ENCODE measurements around the gene DPP6. TPM values are rescaled to one million over a fixed set of nuclear protein-coding genes. Genes with fewer than 3 reads are reported as not detected.

The DPP6 gene
- total RNA-seq, 1 experiment from 2014 or later, result not detected

- BruUV-seq (replicated peaks), result no TSS peak
- no peak for DNase-seq
- ChIA-PET CTCF (no interaction called here), POLR2A (ENCODE audit: unreplicated experiment) (no interaction called here)
- no peaks in the 10 kb centered on the region for H3K36me3 ChIP-seq (ENCODE audit: low read depth)
- H3K4me2 ChIP-seq, result no peak overlapping the region
- H3F3A ChIP-seq (ENCODE audit: insufficient read depth, low read depth), result no peaks in the 10 kb centered on the region
- TF ChIP-seq EZH2 (IDR thresholded peaks at IDR 0.05; ENCODE audit: low read depth) (no peak), CTCF (conservative IDR thresholded peaks at IDR 0.05) (no peak)
- H3K79me2 ChIP-seq (ENCODE audit: low read depth), result no peaks in the 10 kb centered on the region
- intact Hi-C loops (cut with micrococcal nuclease; ENCODE audit: unreplicated experiment), result no loop called here
- H2AFZ ChIP-seq, result no peak overlapping the region
- H3K27me3 ChIP-seq (ENCODE audit: insufficient read depth, low read depth), result peaks cover 54% of the 10 kb centered on the region
- H3K9me3 ChIP-seq (ENCODE audit: insufficient read depth, low read depth), result no peaks in the 10 kb centered on the region
- H3K9me2 ChIP-seq (ENCODE audit: insufficient read depth), result no peaks in the 10 kb centered on the region; the same call in 1 of the 2 replicates
- H3K27ac ChIP-seq, result no peak overlapping the region
- H4K20me1 ChIP-seq (ENCODE audit: insufficient read depth), result no peaks in the 10 kb centered on the region; the same call in 1 of the 2 replicates
- H3K4me1 ChIP-seq (replicated peaks; ENCODE audit: insufficient read depth), result no peaks in the 10 kb centered on the region
- H3K4me3 ChIP-seq, result no peak overlapping the region
These were observed 546.7 kb downstream of the DPP6 start for GRCh38 chr7:154598864-154599263.

DNA sequence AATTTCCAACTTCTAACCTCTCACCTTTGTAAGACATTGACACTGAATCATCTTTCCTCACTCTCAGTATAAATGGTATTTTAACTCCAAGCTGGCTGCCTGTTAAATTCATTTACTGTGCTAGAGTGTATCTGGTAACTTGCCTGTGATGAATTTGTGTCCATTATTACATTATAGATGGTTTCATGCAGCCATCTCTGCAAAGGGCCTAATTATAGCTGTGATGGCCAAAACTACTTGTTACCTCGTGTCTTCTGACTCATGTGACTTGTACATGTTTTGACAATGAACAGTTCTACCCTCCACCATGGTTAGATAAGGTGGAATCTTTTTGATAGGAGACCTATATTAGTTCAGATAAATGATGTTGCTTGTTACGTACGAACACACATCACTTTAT is 558.7 kb downstream of the DPP6 start:
- H3K4me3 ChIP-seq, result no peak overlapping the region
- H3K9me3 ChIP-seq (ENCODE audit: insufficient read depth, low read depth), result no peaks in the 10 kb centered on the region
- TF ChIP-seq EZH2 (IDR thresholded peaks at IDR 0.05; ENCODE audit: low read depth) (no peak), CTCF (conservative IDR thresholded peaks at IDR 0.05) (no peak)
- no peaks in the 10 kb centered on the region for H3K4me1 ChIP-seq (replicated peaks; ENCODE audit: insufficient read depth)
- peaks cover 61% of the 10 kb centered on the region for H3K27me3 ChIP-seq (ENCODE audit: insufficient read depth, low read depth)
- no peak overlapping the region for H2AFZ ChIP-seq
- no peak for DNase-seq
- H3K27ac ChIP-seq, result no peak overlapping the region
- no peaks in the 10 kb centered on the region for H3K9me2 ChIP-seq (ENCODE audit: insufficient read depth)
- no peaks in the 10 kb centered on the region for H4K20me1 ChIP-seq (ENCODE audit: insufficient read depth)
- H3K4me2 ChIP-seq, result no peak overlapping the region
- no peaks in the 10 kb centered on the region for H3F3A ChIP-seq (ENCODE audit: insufficient read depth, low read depth)
- CTCF ChIA-PET, result no interaction called here
- H3K79me2 ChIP-seq (ENCODE audit: low read depth), result no peaks in the 10 kb centered on the region
- no peaks in the 10 kb centered on the region for H3K36me3 ChIP-seq (ENCODE audit: low read depth)
- POLR2A ChIA-PET (ENCODE audit: unreplicated experiment), result no interaction called here
- intact Hi-C loops (cut with micrococcal nuclease; ENCODE audit: unreplicated experiment), result no loop called here
- no TSS peak for BruUV-seq (replicated peaks)

GRCh38 chr7:154613811-154614210 is 561.6 kb downstream of the DPP6 start:
- CTCF ChIA-PET, result no interaction called here
- Histone ChIP-seq H3K4me1 (replicated peaks; ENCODE audit: insufficient read depth) (no peaks in the 10 kb centered on the region), H2AFZ (no peak overlapping the region), H4K20me1 (ENCODE audit: insufficient read depth) (no peaks in the 10 kb centered on the region), H3K4me2 (no peak overlapping the region), H3F3A (ENCODE audit: insufficient read depth, low read depth) (no peaks in the 10 kb centered on the region), H3K27ac (no peak overlapping the region), H3K79me2 (ENCODE audit: low read depth) (no peaks in the 10 kb centered on the region), H3K36me3 (ENCODE audit: low read depth) (no peaks in the 10 kb centered on the region), H3K4me3 (no peak overlapping the region), H3K9me2 (ENCODE audit: insufficient read depth) (no peaks in the 10 kb centered on the region), H3K27me3 (ENCODE audit: insufficient read depth, low read depth) (peaks cover 79% of the 10 kb centered on the region), H3K9me3 (ENCODE audit: insufficient read depth, low read depth) (no peaks in the 10 kb centered on the region)
- intact Hi-C loops (cut with micrococcal nuclease; ENCODE audit: unreplicated experiment), result no loop called here
- BruUV-seq (replicated peaks), result no TSS peak
- POLR2A ChIA-PET (ENCODE audit: unreplicated experiment), result no interaction called here
- TF ChIP-seq EZH2 (IDR thresholded peaks at IDR 0.05; ENCODE audit: low read depth) (no peak), CTCF (conservative IDR thresholded peaks at IDR 0.05) (no peak)
- DNase-seq, result no peak
